VCaP (cell line): ENCODE data around the gene CAV3.
A peak's percentile ranks its signal among the peaks of the same experiment; 100 is the strongest.

Experiments
- H3K27ac ChIP-seq: fragments of 450-650 bp; 2 replicates; pipeline ENCODE4 v1.5.1; 2017
- CTCF ChIP-seq: fragments of 450-650 bp; conservative IDR thresholded peaks from 2 replicates; pipeline ENCODE4 v1.5.1; 2017; ENCODE audit warnings: mild to moderate bottlenecking, moderate library complexity

CAV3 gene

DNA sequence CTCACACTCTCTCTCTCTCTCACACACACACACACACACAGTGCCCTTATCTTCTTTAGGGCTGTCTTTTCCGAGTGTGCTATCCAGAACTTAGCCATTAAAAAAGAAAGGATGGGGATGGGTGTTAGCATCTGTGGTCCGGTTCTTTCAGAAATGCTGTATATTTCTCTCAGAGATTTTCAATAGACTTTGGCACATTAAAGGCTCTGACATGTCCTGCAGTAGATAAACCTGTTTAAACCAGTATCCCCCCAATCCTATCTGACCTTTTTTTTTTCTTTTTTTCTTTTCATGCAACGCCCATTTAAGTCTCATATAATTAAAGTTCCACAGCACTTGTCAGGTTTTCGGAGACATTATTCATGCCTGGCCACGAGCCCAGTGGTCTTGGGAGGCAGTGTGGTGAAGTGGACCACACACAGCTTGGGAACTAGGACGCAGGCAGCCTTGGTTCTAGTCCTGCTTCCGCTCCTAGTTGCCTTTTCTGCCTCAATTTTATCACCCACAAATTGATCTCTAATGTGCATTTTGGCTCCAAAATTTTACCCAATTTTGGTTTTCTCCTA is 13.3 kb downstream of the CAV3 start:
- H3K27ac ChIP-seq = no peak overlapping the region
- TF ChIP-seq CTCF = no peak

- H3K27ac ChIP-seq = no peak overlapping the region
Observed at GRCh38 chr3:8749316-8749715, 15.7 kb downstream of the CAV3 start.

DNA sequence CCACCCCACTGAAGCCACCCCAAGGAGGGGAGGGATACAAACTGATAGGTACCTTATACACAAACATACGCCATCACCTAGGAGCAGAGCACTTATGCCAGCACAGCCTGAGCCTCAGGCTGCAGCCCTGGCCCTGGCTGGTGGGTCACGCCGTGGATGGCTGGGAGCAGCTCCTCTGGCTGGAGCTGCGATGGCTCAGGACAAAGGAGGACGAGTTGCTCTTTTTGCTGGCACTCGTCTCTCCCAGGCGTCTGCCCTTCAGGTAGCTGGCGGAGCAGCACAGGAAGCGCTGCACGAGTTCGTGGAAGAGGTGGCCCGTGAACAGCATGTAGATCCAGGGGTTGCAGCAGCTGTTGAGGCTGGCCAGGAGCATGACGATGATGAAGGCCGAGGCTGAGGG is 19.2 kb downstream of the CAV3 start:
- no peak overlapping the region for H3K27ac ChIP-seq
- no peak for TF ChIP-seq CTCF

More at GRCh38 chr3:8749316-8749715, 15.7 kb downstream of the CAV3 start:
- no peak for TF ChIP-seq CTCF

DNA sequence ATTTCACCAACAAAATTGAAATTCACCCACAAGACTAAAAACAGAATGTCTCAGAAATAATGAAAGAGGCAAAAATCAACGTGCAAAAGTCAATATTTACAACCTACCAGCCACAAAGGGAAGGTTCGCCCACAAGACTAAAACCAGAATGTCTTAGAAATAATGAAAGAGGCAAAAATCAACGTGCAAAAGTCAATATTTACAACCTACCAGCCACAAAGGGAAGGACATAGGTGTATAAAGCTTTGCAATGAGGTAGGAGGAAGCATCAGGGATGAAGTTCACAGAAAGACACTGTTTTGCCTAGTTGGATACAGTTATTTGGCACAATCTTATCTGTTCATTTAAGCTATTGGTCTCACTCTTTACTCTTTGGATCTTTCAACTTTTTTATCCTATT is 21.5 kb downstream of the CAV3 start:
- no peak overlapping the region for H3K27ac ChIP-seq
- no peak for TF ChIP-seq CTCF

GRCh38 chr3:8755564-8756237 is 22.1 kb downstream of the CAV3 start:
- no peak overlapping the region for H3K27ac ChIP-seq
- peak; percentile 29 for TF ChIP-seq CTCF

DNA sequence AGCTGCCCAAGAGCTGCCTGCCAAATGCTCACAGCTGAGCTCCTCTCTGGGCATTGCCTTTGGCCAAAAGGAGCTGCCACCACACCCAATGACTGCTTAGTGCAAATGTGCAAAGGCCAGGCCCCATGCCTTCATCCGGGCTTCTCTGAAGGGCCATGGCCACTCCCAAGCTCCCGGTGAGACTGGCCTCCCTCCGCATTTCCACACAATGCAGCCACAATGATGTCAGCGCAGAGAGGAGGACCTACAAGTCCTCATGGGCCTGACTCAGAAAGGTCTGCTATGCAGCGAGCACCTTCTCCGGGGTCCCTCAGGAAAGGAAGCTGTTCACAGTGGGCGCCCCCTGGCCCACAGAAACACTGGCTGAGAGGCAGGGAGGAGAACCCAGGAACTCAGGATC is 23.1 kb downstream of the CAV3 start:
- TF ChIP-seq CTCF = no peak
- no peak overlapping the region for H3K27ac ChIP-seq

DNA sequence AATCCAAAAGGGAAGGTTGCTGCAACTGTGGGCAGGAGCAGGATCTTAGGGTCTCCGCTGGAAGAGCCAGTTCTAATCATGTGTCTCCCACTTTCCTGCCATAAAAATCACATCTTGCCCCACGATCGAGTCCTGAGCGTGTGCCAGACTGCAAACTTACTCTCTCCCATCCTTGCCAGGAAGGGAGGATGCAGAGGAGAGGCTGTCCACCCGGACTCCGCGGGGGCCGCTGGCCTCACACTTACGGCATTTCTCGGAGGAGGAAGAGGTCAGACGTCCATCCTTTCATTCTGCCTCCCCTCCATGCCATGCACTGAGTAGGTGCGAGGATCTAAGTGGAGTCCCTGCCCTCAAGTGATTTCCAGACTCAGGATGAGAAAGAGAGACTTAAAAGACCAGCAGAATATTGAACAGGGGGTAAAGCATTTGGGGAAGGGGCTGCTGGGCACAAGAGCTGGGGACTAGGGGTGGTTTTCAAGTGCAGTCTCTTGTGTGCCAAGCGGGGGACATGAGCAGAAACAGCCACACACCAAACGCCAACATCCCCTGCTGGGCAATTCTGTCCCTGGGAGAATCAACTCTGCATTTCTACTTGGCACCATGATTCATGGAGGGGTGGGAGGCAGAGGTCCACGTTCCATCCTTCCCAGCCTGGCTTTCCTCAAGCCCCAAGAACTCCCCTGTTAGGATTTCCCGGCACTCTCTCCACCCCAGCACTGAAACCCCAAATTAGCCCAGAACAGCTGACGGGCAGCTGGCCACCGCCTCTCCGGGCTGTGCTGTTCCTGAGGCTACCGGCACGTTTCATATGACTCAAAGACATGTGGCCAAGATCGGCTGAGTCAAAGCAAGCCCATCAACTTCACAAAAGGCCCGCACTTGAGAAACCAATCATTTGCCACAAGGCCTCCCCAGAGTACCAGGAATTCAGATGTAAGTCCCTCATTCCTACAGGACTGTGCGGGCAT is 24.2 kb downstream of the CAV3 start:
- no peak for TF ChIP-seq CTCF
- no peak overlapping the region for H3K27ac ChIP-seq
